Measurements from ENCODE around the gene RIC8B. TPM values are rescaled to one million over a fixed set of nuclear protein-coding genes. Genes with fewer than 3 reads are reported as not detected.

RIC8B gene
- total RNA-seq, 1 donor from 2014 or later = 19.7 TPM

DNA sequence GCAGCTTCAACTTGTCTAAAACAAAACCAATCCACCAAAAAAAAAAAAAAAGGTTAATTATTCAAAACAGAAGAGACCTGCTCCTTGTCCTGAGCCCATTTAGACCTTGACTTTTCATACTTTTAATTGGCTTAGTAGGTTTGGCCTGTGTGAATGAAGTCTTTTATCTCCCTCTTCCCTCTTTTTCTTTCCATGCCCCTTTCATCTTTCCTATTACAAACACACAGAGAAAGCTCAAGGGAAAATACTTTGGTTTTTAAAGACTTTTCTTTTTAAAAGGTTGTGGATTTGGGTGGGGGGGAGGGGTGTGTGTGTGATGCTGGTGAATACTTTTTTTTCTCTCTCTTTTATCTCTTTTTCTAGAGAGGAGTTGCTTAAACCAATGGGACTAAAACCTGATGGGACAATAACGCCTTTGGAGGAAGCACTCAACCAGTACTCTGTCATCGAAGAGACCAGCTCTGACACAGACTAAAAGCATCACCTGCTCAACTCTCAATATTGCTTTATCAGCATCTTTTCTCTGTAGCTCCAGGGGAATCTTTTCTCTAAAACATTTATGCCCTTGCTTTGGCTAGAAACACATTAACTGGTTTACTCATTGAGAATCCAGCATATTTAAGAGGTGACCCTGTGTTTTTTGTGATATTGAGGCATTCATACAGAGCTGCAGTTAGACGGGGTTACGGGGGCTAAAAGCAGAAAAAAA, 111.2 kb downstream of the RIC8B start:
- FAIRE-seq (no peak), DNase-seq (ENCODE audit: low read depth) (no peak)
- no peak for TF ChIP-seq EZH2 (IDR thresholded peaks at IDR 0.05; ENCODE audit: insufficient read depth, low read length)
- TF ChIP-seq, protein P1, sequence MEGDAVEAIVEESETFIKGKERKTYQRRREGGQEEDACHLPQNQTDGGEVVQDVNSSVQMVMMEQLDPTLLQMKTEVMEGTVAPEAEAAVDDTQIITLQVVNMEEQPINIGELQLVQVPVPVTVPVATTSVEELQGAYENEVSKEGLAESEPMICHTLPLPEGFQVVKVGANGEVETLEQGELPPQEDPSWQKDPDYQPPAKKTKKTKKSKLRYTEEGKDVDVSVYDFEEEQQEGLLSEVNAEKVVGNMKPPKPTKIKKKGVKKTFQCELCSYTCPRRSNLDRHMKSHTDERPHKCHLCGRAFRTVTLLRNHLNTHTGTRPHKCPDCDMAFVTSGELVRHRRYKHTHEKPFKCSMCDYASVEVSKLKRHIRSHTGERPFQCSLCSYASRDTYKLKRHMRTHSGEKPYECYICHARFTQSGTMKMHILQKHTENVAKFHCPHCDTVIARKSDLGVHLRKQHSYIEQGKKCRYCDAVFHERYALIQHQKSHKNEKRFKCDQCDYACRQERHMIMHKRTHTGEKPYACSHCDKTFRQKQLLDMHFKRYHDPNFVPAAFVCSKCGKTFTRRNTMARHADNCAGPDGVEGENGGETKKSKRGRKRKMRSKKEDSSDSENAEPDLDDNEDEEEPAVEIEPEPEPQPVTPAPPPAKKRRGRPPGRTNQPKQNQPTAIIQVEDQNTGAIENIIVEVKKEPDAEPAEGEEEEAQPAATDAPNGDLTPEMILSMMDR (IDR thresholded peaks at IDR 0.05; ENCODE audit: insufficient read depth, low read depth, low read length) = no peak
- no peaks in the 10 kb centered on the region for H4K20me1 ChIP-seq (ENCODE audit: insufficient read depth, low read length)
- Mint-ChIP-seq H3K36me3 (ENCODE audit: low read depth, unreplicated experiment) (peaks cover 10% of the 10 kb centered on the region), H3K27ac (ENCODE audit: unreplicated experiment) (no peak overlapping the region), H3K4me1 (ENCODE audit: low read depth, unreplicated experiment) (peaks cover 20% of the 10 kb centered on the region), H3K4me3 (ENCODE audit: unreplicated experiment) (no peak overlapping the region), H3K27me3 (ENCODE audit: low read depth, unreplicated experiment) (no peaks in the 10 kb centered on the region), H3K9me3 (ENCODE audit: unreplicated experiment) (no peaks in the 10 kb centered on the region)
- no peaks in the 10 kb centered on the region for H3K79me2 ChIP-seq (ENCODE audit: insufficient read depth, low read length)
- no peak overlapping the region for H3K27ac ChIP-seq (ENCODE audit: low read depth, low read length)
- H3K9me3 ChIP-seq (ENCODE audit: insufficient read depth, low read depth, low read length) = no peaks in the 10 kb centered on the region
- no peak overlapping the region for H3K4me2 ChIP-seq (ENCODE audit: low read length)
- no peak overlapping the region for H2AFZ ChIP-seq (ENCODE audit: low read depth, low read length)
- peaks cover 8% of the 10 kb centered on the region for H3K36me3 ChIP-seq (ENCODE audit: insufficient read depth, low read length)
- no peaks in the 10 kb centered on the region for H3K27me3 ChIP-seq (ENCODE audit: insufficient read depth, low read length)
- no peaks in the 10 kb centered on the region for H3K4me1 ChIP-seq (ENCODE audit: insufficient read depth, low read length)
- H3K9ac ChIP-seq (ENCODE audit: low read length) = no peak overlapping the region
- H3K4me3 ChIP-seq (ENCODE audit: insufficient read depth, low read depth, low read length) = no peak overlapping the region

GRCh38 chr12:106886932-106887331, 112.5 kb downstream of the RIC8B start:
- H3K4me1 ChIP-seq (ENCODE audit: insufficient read depth, low read length) = no peaks in the 10 kb centered on the region
- H2AFZ ChIP-seq (ENCODE audit: low read depth, low read length) = no peak overlapping the region
- H4K20me1 ChIP-seq (ENCODE audit: insufficient read depth, low read length) = no peaks in the 10 kb centered on the region
- no peaks in the 10 kb centered on the region for H3K27me3 Mint-ChIP-seq (ENCODE audit: low read depth, unreplicated experiment)
- TF ChIP-seq, protein P1 (IDR thresholded peaks at IDR 0.05; ENCODE audit: insufficient read depth, low read depth, low read length) = no peak
- TF ChIP-seq EZH2 (IDR thresholded peaks at IDR 0.05; ENCODE audit: insufficient read depth, low read length) = no peak
- no peaks in the 10 kb centered on the region for H3K27me3 ChIP-seq (ENCODE audit: insufficient read depth, low read length)
- H3K9ac ChIP-seq (ENCODE audit: low read length) = no peak overlapping the region
- H3K36me3 Mint-ChIP-seq (ENCODE audit: low read depth, unreplicated experiment) = peaks cover 9% of the 10 kb centered on the region
- no peak overlapping the region for H3K4me3 Mint-ChIP-seq (ENCODE audit: unreplicated experiment)
- peaks cover 8% of the 10 kb centered on the region for H3K36me3 ChIP-seq (ENCODE audit: insufficient read depth, low read length)
- DNase-seq (ENCODE audit: low read depth) (no peak), FAIRE-seq (no peak)
- H3K27ac ChIP-seq (ENCODE audit: low read depth, low read length) = no peak overlapping the region
- no peak overlapping the region for H3K4me2 ChIP-seq (ENCODE audit: low read length)
- H3K79me2 ChIP-seq (ENCODE audit: insufficient read depth, low read length) = no peaks in the 10 kb centered on the region
- H3K27ac Mint-ChIP-seq (ENCODE audit: unreplicated experiment) = no peak overlapping the region
- H3K4me1 Mint-ChIP-seq (ENCODE audit: low read depth, unreplicated experiment) = peaks cover 14% of the 10 kb centered on the region
- no peaks in the 10 kb centered on the region for H3K9me3 ChIP-seq (ENCODE audit: insufficient read depth, low read depth, low read length)
- no peaks in the 10 kb centered on the region for H3K9me3 Mint-ChIP-seq (ENCODE audit: unreplicated experiment)
- H3K4me3 ChIP-seq (ENCODE audit: insufficient read depth, low read depth, low read length) = no peak overlapping the region

DNA sequence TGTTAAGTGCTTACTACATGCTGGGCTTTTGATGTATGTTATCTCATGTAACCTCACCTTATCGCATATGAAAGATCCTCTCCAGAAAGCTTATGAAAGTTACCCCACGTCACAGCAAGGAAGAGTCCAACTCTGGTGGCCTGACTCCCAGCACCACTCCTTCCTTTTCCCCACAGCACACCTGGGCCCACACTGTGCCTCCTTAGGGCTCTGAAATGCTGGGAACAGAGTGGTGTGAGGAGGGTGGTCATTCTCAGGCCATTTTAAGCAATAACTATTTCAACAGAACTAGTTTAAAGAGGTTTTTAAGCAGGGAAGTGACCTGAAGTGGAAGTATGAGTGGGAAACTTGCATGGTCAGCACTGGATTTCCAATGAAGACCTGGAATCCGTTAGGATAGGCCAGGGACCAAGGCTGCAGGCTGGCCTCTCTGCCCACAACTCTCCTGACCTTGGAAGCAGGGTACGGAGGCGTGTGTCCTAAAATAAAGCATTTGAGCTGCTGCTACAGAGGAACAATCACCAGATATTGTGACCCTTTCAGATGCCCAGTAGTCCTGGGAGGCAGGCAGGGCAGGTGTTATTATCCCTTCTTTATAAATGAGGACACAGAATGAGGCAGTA, 114.0 kb downstream of the RIC8B start:
- Histone ChIP-seq H4K20me1 (ENCODE audit: insufficient read depth, low read length) (no peaks in the 10 kb centered on the region), H3K4me1 (ENCODE audit: insufficient read depth, low read length) (no peaks in the 10 kb centered on the region), H3K9ac (ENCODE audit: low read length) (no peak overlapping the region), H3K27ac (ENCODE audit: low read depth, low read length) (no peak overlapping the region), H3K27me3 (ENCODE audit: insufficient read depth, low read length) (no peaks in the 10 kb centered on the region), H3K79me2 (ENCODE audit: insufficient read depth, low read length) (no peaks in the 10 kb centered on the region), H3K4me3 (ENCODE audit: insufficient read depth, low read depth, low read length) (no peak overlapping the region), H3K4me2 (ENCODE audit: low read length) (no peak overlapping the region), H2AFZ (ENCODE audit: low read depth, low read length) (no peak overlapping the region), H3K9me3 (ENCODE audit: insufficient read depth, low read depth, low read length) (no peaks in the 10 kb centered on the region), H3K36me3 (ENCODE audit: insufficient read depth, low read length) (peaks cover 8% of the 10 kb centered on the region)
- no peak for FAIRE-seq
- H3K9me3 Mint-ChIP-seq (ENCODE audit: unreplicated experiment) = no peaks in the 10 kb centered on the region
- peaks cover 8% of the 10 kb centered on the region for H3K4me1 Mint-ChIP-seq (ENCODE audit: low read depth, unreplicated experiment)
- no peak for DNase-seq (ENCODE audit: low read depth)
- H3K36me3 Mint-ChIP-seq (ENCODE audit: low read depth, unreplicated experiment) = peaks cover 9% of the 10 kb centered on the region
- no peak overlapping the region for H3K4me3 Mint-ChIP-seq (ENCODE audit: unreplicated experiment)
- H3K27me3 Mint-ChIP-seq (ENCODE audit: low read depth, unreplicated experiment) = no peaks in the 10 kb centered on the region
- H3K27ac Mint-ChIP-seq (ENCODE audit: unreplicated experiment) = no peak overlapping the region
- no peak for TF ChIP-seq EZH2 (IDR thresholded peaks at IDR 0.05; ENCODE audit: insufficient read depth, low read length)
- TF ChIP-seq, protein P1 (IDR thresholded peaks at IDR 0.05; ENCODE audit: insufficient read depth, low read depth, low read length) = no peak

Data from astrocyte (in vitro differentiated cells and primary cell).